Loucy (cell line): Measurements from ENCODE around the gene ACVRL1.

Experiments
- CTCF ChIP-seq: fragments of 200-600 bp; sonication (generic); conservative IDR thresholded peaks from 2 replicates; pipeline ENCODE4 v1.5.1; 2014; ENCODE audit warnings: mild to moderate bottlenecking, antibody characterized with exemption, low read length
- EZH2phosphoT487 ChIP-seq: fragments of 200-600 bp; IDR thresholded peaks from 2 replicates; pipeline ENCODE4 v1.6.1; 2018; ENCODE audit warnings: antibody characterized with exemption, mild to moderate bottlenecking, moderate library complexity, borderline replicate concordance

GRCh38 chr12:51969643-51970042, 62.3 kb downstream of the ACVRL1 start:
- TF ChIP-seq CTCF, result no peak
- TF ChIP-seq EZH2phosphoT487, result no peak
